ENCODE data around the gene ATF7IP2.

DNA sequence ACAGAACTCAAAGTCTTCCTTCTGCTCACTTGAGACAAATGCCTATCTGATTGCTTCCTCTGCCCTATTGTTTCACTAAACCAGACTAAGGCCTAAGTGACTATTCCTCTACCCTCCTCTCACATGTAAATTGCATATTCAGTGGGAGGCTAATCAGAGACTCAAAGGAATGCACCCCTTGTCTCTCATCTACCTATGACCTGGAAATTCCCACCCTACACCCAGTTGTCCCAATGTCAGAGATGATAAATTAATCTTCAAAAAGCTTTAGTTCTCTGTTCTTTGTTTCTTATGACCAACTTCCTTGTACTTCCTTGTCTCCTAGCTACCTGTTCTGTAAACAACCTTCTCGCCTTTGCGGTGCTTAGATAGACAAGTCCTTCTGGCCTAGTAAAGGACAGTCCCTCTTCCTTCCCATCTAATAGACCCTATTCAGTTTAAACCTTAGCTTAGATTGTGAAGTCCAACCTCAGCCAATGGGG is 118.6 kb downstream of the ATF7IP2 start:
- TF ChIP-seq, protein P1, sequence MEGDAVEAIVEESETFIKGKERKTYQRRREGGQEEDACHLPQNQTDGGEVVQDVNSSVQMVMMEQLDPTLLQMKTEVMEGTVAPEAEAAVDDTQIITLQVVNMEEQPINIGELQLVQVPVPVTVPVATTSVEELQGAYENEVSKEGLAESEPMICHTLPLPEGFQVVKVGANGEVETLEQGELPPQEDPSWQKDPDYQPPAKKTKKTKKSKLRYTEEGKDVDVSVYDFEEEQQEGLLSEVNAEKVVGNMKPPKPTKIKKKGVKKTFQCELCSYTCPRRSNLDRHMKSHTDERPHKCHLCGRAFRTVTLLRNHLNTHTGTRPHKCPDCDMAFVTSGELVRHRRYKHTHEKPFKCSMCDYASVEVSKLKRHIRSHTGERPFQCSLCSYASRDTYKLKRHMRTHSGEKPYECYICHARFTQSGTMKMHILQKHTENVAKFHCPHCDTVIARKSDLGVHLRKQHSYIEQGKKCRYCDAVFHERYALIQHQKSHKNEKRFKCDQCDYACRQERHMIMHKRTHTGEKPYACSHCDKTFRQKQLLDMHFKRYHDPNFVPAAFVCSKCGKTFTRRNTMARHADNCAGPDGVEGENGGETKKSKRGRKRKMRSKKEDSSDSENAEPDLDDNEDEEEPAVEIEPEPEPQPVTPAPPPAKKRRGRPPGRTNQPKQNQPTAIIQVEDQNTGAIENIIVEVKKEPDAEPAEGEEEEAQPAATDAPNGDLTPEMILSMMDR (IDR thresholded peaks at IDR 0.05; ENCODE audit: insufficient read depth, low read length, poor library complexity, severe bottlenecking) = no peak
- TF ChIP-seq EZH2phosphoT487 (conservative IDR thresholded peaks at IDR 0.05; ENCODE audit: low read length) = no peak

All from SU-DHL-6 (cell line).